HUES64 (cell line): ENCODE data around the gene STK17A.

Experiments
- H3K27ac ChIP-seq: 2 replicates; pipeline ENCODE4 v1.7.0; 2013; ENCODE audit warnings: low read depth, low read length, inconsistent platforms
- H3K27me3 ChIP-seq: 2 replicates; pipeline ENCODE4 v1.6.1; 2013; ENCODE audit warnings: mild to moderate bottlenecking, low read length; ENCODE audit not compliant: insufficient read depth
- H3K36me3 ChIP-seq: 2 replicates; pipeline ENCODE4 v1.6.1; 2013; ENCODE audit warnings: mild to moderate bottlenecking, low read length; ENCODE audit not compliant: insufficient read depth
- H3K4me1 ChIP-seq: 2 replicates; pipeline ENCODE4 v1.6.1; 2013; ENCODE audit warnings: mild to moderate bottlenecking, low read length, moderate library complexity; ENCODE audit not compliant: insufficient read depth
- H3K4me3 ChIP-seq: 2 replicates; pipeline ENCODE4 v1.5.1; 2013; ENCODE audit warnings: mild to moderate bottlenecking, low read length, moderate library complexity
- H3K9ac ChIP-seq: 2 replicates; pipeline ENCODE4 v1.6.1; 2013; ENCODE audit warnings: mild to moderate bottlenecking, low read depth, low read length
- H3K9me3 ChIP-seq: 2 replicates; pipeline ENCODE4 v1.6.1; 2013; ENCODE audit warnings: low read depth, low read length; ENCODE audit not compliant: insufficient read depth
- WGBS: fragments of 150-250, 120-280 bp; methylation state at CpG from one replicate; pipeline ENCODE4 v1.1.7; 2013; ENCODE audit warnings: missing lambda C conversion rate; 5-methylcytosine and 5-hydroxymethylcytosine counted together

Gene STK17A

GRCh38 chr7:43550427-43550826 lies 32.5 kb upstream of the STK17A start:
- WGBS = 96% methylated on average over 16 of the region's 16 CpGs
- H3K4me3 ChIP-seq = no peak overlapping the region
- H3K4me1 ChIP-seq = peaks cover 4% of the 10 kb centered on the region; the same call in 1 of the 2 replicates

DNA sequence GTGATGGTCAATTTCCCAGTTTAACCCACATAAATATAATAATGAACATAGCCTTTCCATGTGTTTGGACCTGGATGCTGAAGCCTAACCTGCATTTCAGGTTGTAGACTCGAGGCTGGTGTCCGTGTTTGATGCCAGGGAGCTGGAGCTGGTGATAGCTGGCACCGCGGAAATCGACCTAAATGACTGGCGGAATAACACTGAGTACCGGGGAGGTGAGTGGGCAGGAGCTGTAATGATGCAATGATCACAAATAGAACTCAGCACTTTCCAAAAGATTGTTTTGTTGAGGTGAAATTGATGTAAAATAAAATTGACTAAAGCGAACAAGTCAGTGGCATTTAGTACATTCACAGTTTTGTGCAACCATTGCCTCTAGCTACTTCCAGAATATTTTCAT lies 30.8 kb upstream of the STK17A start:
- Histone ChIP-seq H3K36me3 (no peaks in the 10 kb centered on the region), H3K4me3 (no peak overlapping the region), H3K9me3 (no peaks in the 10 kb centered on the region), H3K9ac (no peak overlapping the region), H3K27ac (no peak overlapping the region), H3K4me1 (peaks cover 6% of the 10 kb centered on the region; the same call in 1 of the 2 replicates), H3K27me3 (no peaks in the 10 kb centered on the region)
- WGBS = 94% methylated on average over 8 of the region's 8 CpGs

More at GRCh38 chr7:43550427-43550826, 32.5 kb upstream of the STK17A start:
- H3K27me3 ChIP-seq = no peaks in the 10 kb centered on the region
- H3K36me3 ChIP-seq = no peaks in the 10 kb centered on the region
- H3K27ac ChIP-seq = no peak overlapping the region
- no peak overlapping the region for H3K9ac ChIP-seq
- no peaks in the 10 kb centered on the region for H3K9me3 ChIP-seq

DNA sequence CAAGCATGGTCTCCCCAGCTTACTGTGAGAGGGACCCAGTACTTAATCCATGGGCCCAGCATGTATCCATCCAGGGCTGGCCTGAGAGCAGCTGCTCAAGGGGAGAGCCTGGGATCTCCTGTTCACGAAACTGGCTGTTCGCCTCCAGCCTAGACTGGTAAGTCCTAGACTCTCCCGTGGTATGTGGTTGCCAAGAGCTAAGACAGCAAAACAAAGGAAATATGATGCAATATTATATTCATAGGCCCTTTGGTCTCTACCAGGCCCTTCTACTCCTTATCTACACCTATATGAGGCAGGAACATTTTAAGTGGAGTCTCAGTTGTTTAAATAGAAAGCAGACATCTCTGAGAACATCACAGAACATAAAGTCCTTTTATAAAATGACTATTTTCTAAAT lies 28.9 kb upstream of the STK17A start:
- 96% methylated on average over 3 of the region's 3 CpGs for WGBS
- H3K9me3 ChIP-seq = no peaks in the 10 kb centered on the region
- H3K27ac ChIP-seq = no peak overlapping the region
- H3K4me1 ChIP-seq = peaks cover 6% of the 10 kb centered on the region; the same call in 1 of the 2 replicates
- no peaks in the 10 kb centered on the region for H3K36me3 ChIP-seq
- H3K9ac ChIP-seq = no peak overlapping the region
- no peak overlapping the region for H3K4me3 ChIP-seq
- H3K27me3 ChIP-seq = no peaks in the 10 kb centered on the region

DNA sequence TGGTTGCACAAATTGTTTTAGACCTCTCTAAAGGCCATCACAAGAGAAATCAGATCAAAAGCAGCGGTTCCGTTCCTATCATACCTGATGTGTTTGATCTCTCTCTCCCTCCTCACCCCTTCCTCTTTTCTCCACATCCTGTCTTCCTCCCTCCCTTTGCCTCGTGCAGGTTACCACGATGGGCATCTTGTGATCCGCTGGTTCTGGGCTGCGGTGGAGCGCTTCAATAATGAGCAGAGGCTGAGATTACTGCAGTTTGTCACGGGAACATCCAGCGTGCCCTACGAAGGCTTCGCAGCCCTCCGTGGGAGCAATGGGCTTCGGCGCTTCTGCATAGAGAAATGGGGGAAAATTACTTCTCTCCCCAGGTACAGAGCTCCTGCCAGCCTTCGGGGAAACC lies 28.5 kb upstream of the STK17A start:
- Histone ChIP-seq H3K4me1 (peaks cover 6% of the 10 kb centered on the region; the same call in 1 of the 2 replicates), H3K4me3 (no peak overlapping the region), H3K9me3 (no peaks in the 10 kb centered on the region), H3K9ac (no peak overlapping the region), H3K27me3 (no peaks in the 10 kb centered on the region), H3K36me3 (no peaks in the 10 kb centered on the region), H3K27ac (no peak overlapping the region)
- WGBS = 89% methylated on average over 15 of the region's 15 CpGs

- H3K36me3 ChIP-seq = no peaks in the 10 kb centered on the region
- no peak overlapping the region for H3K27ac ChIP-seq
- H3K27me3 ChIP-seq = no peaks in the 10 kb centered on the region
- no peaks in the 10 kb centered on the region for H3K9me3 ChIP-seq
- H3K9ac ChIP-seq = no peak overlapping the region
- H3K4me1 ChIP-seq = peaks cover 6% of the 10 kb centered on the region; the same call in 1 of the 2 replicates
- H3K4me3 ChIP-seq = no peak overlapping the region
- 90% methylated on average over 7 of the region's 7 CpGs for WGBS
Measured at GRCh38 chr7:43557831-43558495, 24.9 kb upstream of the STK17A start.

DNA sequence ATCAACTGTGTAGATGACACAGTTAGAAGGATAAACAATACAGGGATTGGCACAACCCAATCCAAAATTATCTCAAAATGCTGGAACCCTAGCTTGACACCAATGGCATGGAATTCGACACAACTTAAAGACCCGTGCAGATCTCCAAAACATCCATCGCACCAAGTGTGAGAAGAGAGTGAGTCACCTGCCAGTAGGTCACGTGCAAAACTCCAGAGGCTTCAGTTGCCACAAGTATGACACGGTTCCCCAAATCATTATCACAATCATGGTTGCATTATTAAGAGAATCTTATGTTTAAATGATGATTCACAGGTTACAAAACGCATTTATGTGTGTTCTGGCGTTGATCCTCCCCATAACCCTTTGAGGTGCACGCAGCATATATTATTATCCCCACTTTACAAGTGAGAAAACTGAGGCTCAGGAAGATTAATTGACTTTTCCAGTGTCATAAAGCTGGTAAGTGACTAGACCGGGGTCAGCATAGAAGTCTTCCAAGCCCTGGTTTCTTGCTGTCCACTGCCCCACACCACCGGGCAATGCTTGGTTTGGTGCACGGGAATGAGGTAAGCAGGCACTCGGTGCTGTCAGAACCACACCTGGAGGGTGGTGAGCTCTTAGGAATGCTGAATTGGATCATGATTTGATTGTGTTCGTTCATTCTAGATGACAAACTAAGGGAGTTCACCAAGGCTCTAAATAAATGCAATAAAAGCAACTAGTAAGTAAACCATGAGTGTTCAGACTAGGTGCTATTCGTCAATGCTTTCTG lies 23.6 kb upstream of the STK17A start:
- 93% methylated on average over 14 of the region's 14 CpGs for WGBS
- H3K4me3 ChIP-seq = no peak overlapping the region
- no peak overlapping the region for H3K9ac ChIP-seq
- H3K27ac ChIP-seq = no peak overlapping the region
- H3K4me1 ChIP-seq = peaks cover 6% of the 10 kb centered on the region; the same call in 1 of the 2 replicates
- no peaks in the 10 kb centered on the region for H3K9me3 ChIP-seq
- no peaks in the 10 kb centered on the region for H3K36me3 ChIP-seq
- no peaks in the 10 kb centered on the region for H3K27me3 ChIP-seq

DNA sequence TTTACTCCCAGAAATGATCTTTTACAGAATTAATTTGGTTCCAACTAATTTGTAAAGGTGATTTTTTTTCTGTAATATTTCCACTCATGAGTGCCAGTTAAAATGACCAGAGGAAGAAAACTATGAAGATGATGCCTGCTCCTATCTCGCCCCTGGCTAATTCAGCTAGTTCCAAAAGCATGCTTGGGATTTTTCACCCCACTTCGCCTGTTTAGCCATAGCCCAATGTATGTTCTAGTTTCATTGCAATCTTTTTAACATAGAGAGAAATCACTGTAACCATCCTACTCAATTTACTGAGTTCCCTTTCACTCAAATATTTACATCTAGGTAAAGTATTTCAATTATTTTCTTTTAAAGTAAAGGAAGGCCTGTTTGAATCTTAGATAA lies 23.0 kb upstream of the STK17A start:
- Histone ChIP-seq H3K9ac (no peak overlapping the region), H3K4me3 (no peak overlapping the region), H3K27ac (no peak overlapping the region), H3K27me3 (no peaks in the 10 kb centered on the region), H3K36me3 (no peaks in the 10 kb centered on the region), H3K4me1 (peaks cover 5% of the 10 kb centered on the region; the same call in 1 of the 2 replicates), H3K9me3 (no peaks in the 10 kb centered on the region)
- 98% methylated on average over 2 of the region's 2 CpGs for WGBS

DNA sequence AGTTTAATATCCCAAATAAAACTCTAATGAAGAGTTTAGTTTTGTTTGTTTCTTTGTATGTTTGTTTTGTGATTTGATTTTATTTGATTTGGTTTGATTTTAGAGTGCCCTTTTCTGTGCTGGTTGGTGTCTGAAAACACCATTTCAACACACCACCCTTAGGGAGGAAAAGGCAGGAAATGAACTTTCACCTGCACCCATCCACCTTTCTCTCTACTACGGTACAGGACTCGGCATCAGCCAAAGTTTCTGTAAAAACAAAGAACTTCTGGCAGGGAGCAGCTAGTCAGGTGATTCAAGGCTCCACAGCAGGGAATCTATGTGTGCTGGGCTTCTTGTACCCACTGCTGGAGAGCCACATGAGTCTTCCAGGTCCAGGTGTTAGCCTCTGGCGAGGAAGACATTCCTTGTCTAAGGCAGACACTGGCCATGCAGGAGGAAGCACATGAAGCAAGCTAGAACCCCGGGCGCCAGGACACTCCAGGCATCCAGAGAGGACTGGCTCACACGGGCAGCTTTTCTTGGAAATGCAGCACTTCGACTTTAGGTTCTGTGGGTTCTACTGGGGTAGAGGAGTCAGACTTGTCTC lies 22.1 kb upstream of the STK17A start:
- H3K36me3 ChIP-seq = no peaks in the 10 kb centered on the region
- no peak overlapping the region for H3K9ac ChIP-seq
- no peaks in the 10 kb centered on the region for H3K27me3 ChIP-seq
- 93% methylated on average over 7 of the region's 7 CpGs for WGBS
- no peaks in the 10 kb centered on the region for H3K4me1 ChIP-seq
- no peak overlapping the region for H3K27ac ChIP-seq
- H3K4me3 ChIP-seq = no peak overlapping the region
- no peaks in the 10 kb centered on the region for H3K9me3 ChIP-seq

- Histone ChIP-seq H3K4me1 (no peaks in the 10 kb centered on the region), H3K9me3 (no peaks in the 10 kb centered on the region), H3K27me3 (no peaks in the 10 kb centered on the region), H3K9ac (no peak overlapping the region), H3K27ac (no peak overlapping the region), H3K4me3 (no peak overlapping the region), H3K36me3 (no peaks in the 10 kb centered on the region)
- 100% methylated on average over 3 of the region's 3 CpGs for WGBS
Measured at GRCh38 chr7:43562383-43562782, 20.5 kb upstream of the STK17A start.

GRCh38 chr7:43565786-43566185 lies 17.1 kb upstream of the STK17A start:
- no peaks in the 10 kb centered on the region for H3K36me3 ChIP-seq
- H3K9me3 ChIP-seq = no peaks in the 10 kb centered on the region
- no peaks in the 10 kb centered on the region for H3K27me3 ChIP-seq
- H3K9ac ChIP-seq = no peak overlapping the region
- no peak overlapping the region for H3K4me3 ChIP-seq
- WGBS = 90% methylated on average over 6 of the region's 6 CpGs
- H3K4me1 ChIP-seq = no peaks in the 10 kb centered on the region
- no peak overlapping the region for H3K27ac ChIP-seq

DNA sequence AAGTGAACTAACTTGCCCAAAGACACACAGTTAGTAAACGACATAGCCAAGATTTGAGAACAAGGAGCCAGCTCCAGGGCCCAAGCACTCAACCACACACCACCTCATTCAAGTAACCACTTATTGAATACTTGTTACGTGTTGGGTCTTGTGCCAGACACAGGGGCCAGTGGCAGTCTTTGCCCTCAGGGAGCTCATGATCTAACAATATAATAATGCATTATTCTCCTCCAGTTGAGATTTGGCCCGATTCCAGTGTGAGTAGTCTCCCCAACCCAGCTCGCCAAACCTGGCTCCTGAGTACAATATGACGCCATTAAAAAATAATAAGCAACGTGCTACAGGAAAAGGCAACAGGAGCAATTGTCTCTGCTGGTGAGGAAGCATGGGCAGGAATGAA lies 14.4 kb upstream of the STK17A start:
- Histone ChIP-seq H3K27me3 (no peaks in the 10 kb centered on the region), H3K27ac (no peak overlapping the region), H3K9me3 (no peaks in the 10 kb centered on the region), H3K36me3 (no peaks in the 10 kb centered on the region), H3K4me1 (no peaks in the 10 kb centered on the region), H3K4me3 (no peak overlapping the region), H3K9ac (no peak overlapping the region)
- WGBS = 92% methylated on average over 6 of the region's 6 CpGs
